Stimulated activated CD4-positive, alpha-beta T cell treated with anti-CD3 and anti-CD28 coated beads, TNF-alpha, amount 100 ng/mL, for 1 hour (primary cell): ENCODE results near the gene DAP.
"Not testable (repeated sequence)": the region's sequence is repeated elsewhere in the genome, so short reads cannot be mapped to it uniquely, and the experiment has no call there.

ENCODE experiments used
- DNase-seq, 3 donors: peaks; one replicate each; pipeline ENCODE4 v3.0.0-alpha.2; 2020; ENCODE audit warnings: low read depth in 3 of 3, low spot score in 1 of 3

The DAP gene

GRCh38 chr5:10674582-10674981 lies 86.5 kb downstream of the DAP start:
- DNase-seq, result no peak

GRCh38 chr5:10674096-10674495 lies 86.9 kb downstream of the DAP start:
- DNase-seq, result no peak

DNA sequence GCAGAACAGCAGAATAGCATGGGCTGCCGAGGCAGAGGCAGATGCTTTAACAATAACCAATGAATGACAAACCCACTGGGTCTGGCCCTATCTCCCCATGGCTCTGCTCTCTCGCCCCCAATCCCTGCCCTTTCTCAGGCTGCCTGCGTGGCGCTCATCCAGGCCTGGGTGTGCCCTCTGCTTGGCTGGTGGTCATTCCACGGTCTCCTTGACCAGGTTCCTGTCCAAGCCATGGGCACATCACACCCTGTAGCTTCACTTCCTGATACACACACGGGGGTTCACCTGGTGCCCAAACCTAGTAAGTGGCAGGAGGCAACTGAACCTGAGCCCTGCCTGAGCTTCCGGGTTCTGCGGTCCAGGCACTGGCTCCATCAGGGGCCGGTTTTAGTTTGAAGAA lies 87.6 kb downstream of the DAP start:
- no peak for DNase-seq

GRCh38 chr5:10673017-10673389 lies 88.0 kb downstream of the DAP start:
- no peak for DNase-seq

DNA sequence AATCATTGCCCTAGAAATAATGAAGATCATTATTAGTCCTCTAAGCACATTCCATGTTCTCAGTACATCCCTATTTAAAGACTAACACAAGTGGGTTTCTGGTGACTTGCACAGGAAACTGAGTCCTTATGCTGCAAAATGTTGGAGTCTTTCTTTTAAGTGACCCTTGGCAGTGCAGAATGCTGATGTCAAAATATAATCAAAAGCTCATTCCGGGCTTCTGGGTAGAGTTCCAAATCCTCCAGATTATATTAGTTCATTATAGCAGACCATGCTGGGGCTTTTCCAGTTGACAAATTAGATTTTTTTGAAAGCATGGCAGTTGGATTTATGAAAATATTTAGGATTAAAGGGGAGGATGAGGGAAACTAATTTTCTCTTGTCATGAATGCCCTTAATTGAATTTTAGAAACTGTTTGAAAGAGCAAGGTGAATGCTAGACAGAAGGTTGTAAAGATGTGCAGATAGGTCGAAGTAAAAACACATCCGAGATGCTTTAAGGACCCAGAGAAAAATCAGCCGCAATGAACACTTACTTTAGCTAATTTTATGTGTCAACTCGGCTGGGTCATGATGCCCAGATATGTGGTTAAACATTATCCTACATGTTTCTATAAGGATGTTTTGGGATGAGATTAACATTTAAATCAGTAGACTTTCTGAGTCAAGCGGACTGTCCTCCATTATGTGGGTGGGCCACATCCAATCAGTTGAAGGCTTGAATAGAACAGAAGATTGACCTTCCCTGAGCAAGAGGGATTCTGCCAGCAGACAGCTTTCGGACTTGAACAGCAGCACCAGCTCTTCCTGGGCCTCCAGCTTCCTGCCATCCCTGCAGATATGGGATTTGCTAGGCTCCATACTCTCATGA lies 88.7 kb downstream of the DAP start:
- no peak for DNase-seq

DNA sequence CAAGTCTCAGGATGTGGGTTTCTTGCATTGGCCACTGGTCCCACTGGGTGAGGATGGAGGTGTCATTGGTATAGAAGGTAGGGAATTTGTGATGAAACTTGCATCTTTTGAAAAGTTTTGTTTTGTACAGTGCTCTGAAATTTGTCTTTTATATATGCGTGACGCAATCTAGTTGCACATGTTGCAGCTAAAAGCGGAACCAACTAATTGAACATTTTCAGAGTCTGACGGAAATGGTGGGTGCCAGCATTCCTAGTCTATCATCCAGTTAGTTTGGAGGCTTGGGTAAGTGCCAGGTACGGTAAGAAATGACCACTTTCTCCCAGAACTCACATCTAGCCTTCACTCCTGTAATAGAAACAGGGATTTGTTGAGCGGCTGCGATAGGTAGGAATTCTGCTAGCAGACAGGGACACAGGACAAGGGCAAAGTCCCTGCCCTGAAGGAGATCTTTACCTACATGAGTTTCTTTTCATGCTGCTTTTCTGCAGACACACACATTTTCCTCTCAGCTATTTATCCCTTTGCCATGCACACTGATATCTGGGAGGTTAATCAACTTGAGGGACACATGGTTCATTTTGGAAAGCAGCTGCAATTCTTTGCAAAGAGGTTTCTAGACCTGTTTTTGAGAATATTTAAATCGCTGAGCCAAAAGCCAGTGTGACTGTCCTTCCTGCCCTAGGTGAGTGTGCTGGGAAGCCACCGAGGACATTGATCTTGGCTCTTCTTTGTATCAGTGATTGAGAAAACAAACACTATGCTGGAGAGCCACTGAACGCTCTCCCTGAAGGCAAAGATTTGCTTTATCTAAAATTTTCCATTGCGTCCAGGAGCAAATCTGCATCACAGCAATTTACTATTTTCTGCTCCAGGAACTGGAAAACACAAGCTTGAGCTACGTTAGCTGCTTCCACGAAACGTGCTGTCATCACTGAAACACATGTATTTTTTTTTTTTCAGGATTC lies 89.7 kb downstream of the DAP start:
- no peak for DNase-seq

- no peak for DNase-seq
Measured at GRCh38 chr5:10669983-10670382, 91.1 kb downstream of the DAP start.

GRCh38 chr5:10668697-10669096 lies 92.3 kb downstream of the DAP start:
- no peak for DNase-seq

GRCh38 chr5:10667431-10668057 lies 93.5 kb downstream of the DAP start:
- DNase-seq, result no peak

GRCh38 chr5:10666531-10667299 lies 94.3 kb downstream of the DAP start:
- DNase-seq, result no peak

- DNase-seq, result no peak
Measured at GRCh38 chr5:10665799-10666198, 95.2 kb downstream of the DAP start.

- not testable (repeated sequence) for DNase-seq
Measured at GRCh38 chr5:10664180-10664769, 96.8 kb downstream of the DAP start.

- no peak for DNase-seq
Measured at GRCh38 chr5:10663489-10664179, 97.4 kb downstream of the DAP start.

- DNase-seq, result no peak
Measured at GRCh38 chr5:10662661-10663488, 98.2 kb downstream of the DAP start.

GRCh38 chr5:10662083-10662482 lies 99.0 kb downstream of the DAP start:
- DNase-seq, result no peak

DNA sequence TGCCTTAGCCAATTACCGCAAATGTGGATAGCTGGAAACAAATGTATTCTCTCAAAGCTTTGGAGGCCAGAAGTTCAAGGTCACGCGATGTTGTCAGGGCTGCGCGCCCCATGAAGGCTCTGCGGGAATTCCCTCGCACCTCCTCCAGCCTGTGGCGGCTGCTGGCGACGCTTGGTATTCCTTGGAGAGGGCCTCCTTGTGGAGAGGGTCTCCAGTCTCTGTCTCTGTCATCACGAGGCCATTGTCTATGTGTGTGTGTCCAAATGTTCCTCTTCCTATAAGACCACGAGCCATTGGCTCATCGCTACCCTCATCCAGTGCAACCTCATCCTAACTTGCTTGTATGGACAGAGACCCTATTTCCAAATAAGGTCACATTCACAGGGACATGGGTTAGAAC lies 99.6 kb downstream of the DAP start:
- DNase-seq, result no peak

DNA sequence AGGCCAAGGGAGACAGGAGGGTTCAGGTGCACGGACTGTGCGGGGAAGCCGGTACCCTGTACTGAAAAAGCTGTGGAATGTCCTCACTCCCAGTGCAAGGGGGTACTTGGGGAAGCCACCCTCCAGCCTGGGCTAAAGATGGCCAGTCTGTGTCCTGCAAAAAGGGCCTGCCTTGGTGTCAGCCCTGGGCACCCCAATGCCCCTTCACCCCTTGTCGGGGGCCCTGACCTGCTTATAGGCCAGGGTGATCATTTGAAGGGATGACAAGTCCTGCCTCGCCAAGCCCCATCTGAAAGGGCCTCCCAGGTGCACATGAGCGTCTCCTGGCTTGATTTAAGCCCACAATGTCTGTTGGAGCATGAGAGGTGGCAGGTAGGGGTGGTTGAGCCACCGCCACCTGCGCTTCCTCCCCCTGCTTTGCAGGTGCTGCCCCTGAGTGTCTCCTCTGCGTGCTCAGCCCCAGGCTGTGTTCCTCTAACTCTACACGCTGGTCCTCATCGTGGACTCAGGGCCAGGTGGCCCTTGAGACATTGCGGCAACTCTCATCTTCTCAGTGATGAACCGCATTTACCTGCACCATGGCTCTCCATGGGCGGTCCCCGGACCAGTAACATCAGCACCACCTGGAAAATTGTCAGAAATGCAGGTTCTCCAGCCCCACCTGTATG lies 100.2 kb downstream of the DAP start:
- no peak for DNase-seq

DNA sequence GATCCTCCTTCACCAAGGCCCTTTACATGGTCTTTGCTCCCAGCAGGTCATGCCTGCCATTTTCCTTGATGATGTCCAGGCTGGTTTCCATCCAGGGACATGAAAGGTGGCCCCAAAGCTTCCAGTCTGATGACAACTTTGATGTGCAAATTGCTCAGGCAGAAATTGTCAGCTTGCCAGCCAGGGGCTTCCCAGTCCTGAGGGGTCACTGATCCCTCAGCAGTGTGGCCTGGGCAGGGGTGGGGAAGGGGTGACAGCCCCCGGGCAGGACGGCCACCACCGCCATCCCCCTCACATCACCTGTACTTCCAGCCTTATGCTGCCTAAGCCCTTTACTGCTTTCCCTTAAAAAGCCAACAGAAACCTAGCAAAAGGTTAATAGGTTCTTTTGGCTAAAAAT lies 100.9 kb downstream of the DAP start:
- no peak for DNase-seq
